ENCODE results near the gene CCL11. TPM values are rescaled to one million over a fixed set of nuclear protein-coding genes. Genes with fewer than 3 reads are reported as not detected.

The CCL11 gene
- total and polyA plus RNA-seq, 11 donors: 0.23 to 43.1 (median 2.4) TPM

DNA sequence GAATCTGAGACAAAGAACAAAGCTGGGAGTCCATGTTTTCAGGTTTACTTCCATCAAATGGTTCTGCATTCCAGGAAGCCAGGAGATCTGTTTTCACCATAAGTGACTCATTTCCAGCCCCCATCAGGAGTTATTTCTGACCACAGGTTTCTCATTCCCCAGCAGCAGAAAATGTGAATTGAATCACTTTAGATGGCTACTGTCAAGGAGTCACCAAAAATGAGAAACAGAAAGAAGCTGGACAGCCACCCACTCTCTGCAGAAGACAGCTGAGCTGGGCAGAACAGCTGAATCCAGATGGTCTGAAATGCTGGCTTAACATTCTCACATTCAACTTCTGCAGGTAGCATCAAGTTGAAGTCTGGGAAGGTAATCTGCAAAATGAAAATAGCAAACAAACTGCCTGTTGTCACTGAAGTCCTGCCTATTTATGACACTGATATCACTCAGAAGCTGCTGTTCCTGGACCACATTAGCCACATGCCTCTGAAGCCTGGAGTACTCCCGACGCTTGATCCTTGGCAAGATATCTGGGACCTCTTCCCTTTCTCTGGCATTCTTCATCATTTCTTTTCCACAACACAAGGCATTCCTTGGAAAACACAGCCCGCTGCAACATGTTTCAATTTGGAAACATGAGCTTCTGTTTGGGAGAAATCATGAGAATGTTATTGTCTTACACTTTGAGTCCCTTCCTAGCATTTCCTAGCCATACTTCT, 15.3 kb downstream of the CCL11 start:
- Histone ChIP-seq H3K36me3 (no peaks in the 10 kb centered on the region), H3K27me3 (no peaks in the 10 kb centered on the region), H3K27ac (peak overlapping the region in 11 of 12 donors; percentile 18 to 64 (median 58)), H3K4me1 (peaks cover 0 to 41% (median 20%) of the 10 kb centered on the region in 12 donors), H3K9me3 (no peaks in the 10 kb centered on the region), H3K4me3 (no peak overlapping the region)
- 34 to 48% (median 47%) methylated on average over 3 of the region's 3 CpGs for WGBS, 4 donors
- DNase-seq: no peak
- peak in 3 of 4 donors; percentile 34 to 90 (median 81) for ATAC-seq
- no peak for TF ChIP-seq POLR2A (IDR thresholded peaks at IDR 0.05)
- TF ChIP-seq, protein P1, sequence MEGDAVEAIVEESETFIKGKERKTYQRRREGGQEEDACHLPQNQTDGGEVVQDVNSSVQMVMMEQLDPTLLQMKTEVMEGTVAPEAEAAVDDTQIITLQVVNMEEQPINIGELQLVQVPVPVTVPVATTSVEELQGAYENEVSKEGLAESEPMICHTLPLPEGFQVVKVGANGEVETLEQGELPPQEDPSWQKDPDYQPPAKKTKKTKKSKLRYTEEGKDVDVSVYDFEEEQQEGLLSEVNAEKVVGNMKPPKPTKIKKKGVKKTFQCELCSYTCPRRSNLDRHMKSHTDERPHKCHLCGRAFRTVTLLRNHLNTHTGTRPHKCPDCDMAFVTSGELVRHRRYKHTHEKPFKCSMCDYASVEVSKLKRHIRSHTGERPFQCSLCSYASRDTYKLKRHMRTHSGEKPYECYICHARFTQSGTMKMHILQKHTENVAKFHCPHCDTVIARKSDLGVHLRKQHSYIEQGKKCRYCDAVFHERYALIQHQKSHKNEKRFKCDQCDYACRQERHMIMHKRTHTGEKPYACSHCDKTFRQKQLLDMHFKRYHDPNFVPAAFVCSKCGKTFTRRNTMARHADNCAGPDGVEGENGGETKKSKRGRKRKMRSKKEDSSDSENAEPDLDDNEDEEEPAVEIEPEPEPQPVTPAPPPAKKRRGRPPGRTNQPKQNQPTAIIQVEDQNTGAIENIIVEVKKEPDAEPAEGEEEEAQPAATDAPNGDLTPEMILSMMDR (IDR thresholded peaks at IDR 0.05): no peak
- intact Hi-C loops (cut with DNase I): loop anchor here in 4 of 10 donors (2.0 to 10.0 kb wide), 4 partner anchors 44 to 66 kb away; partner anchors contain the start of gene CCL2 (in 1 of the 4)

DNA sequence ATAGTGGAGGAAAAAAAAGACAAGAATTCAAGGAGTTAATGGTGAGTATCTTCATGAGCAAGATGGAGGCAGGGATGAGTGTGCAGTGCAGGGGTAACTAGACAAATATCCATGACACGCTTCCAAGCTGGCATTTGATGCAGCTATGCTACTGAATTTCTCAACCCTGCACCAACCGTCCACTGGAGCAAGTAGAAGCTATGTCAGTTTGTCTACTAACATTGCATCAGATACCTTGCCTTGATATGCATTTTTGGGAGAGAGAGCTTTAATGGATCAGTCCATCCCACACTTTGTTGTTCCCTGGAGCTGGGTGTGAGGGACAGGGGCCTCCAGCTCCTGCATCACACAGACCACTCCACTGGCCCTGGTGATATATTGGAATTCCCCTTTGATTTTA, 16.4 kb downstream of the CCL11 start:
- Histone ChIP-seq H3K9me3 (no peaks in the 10 kb centered on the region), H3K27me3 (no peaks in the 10 kb centered on the region), H3K4me3 (no peak overlapping the region), H3K27ac (peak overlapping the region in 3 of 12 donors; percentile 61 to 64 (median 62)), H3K4me1 (peaks cover 0 to 52% (median 30%) of the 10 kb centered on the region in 12 donors), H3K36me3 (no peaks in the 10 kb centered on the region)
- ATAC-seq (no peak), DNase-seq (no peak)
- WGBS, 4 donors: 48 to 93% (median 84%) methylated on average over 2 of the region's 2 CpGs
- intact Hi-C loops (cut with DNase I): loop anchor here in 4 of 10 donors (2.0 to 10.0 kb wide), 4 partner anchors 45 to 67 kb away; partner anchors contain the start of gene CCL2 (in 1 of the 4)
- no peak for TF ChIP-seq POLR2A (IDR thresholded peaks at IDR 0.05)
- TF ChIP-seq, protein P1 (IDR thresholded peaks at IDR 0.05): no peak

DNA sequence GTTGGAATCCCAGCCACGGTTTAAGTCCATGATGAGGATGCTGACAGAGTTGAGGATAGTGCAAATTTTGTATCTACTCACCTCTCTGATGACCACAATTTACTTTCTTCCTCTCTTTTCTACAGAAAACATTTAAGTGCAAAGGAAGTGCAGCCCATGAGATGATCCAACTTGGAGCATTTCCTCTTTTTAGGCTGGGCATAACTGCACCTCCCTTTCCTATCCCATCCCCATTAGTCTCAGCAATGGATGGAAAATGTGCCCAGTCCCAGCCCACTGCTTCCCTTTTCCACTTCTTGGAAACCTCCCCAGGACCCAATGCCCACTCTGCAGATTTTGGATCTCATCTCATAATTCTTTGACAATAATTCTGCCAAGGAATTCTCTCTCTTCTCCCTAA, 17.1 kb downstream of the CCL11 start:
- WGBS, 4 donors: 89 to 95% (median 93%) methylated on average over 1 of the region's 1 CpG
- H3K27me3 ChIP-seq: no peaks in the 10 kb centered on the region
- no peaks in the 10 kb centered on the region for H3K9me3 ChIP-seq
- H3K4me1 ChIP-seq: peaks cover 4 to 58% (median 36%) of the 10 kb centered on the region in 12 donors
- TF ChIP-seq, protein P1 (IDR thresholded peaks at IDR 0.05): no peak
- no peak for TF ChIP-seq POLR2A (IDR thresholded peaks at IDR 0.05)
- intact Hi-C loops (cut with DNase I): loop anchor here in 3 of 10 donors (5.0 to 10.0 kb wide), 3 partner anchors 45 to 68 kb away; partner anchors contain the start of gene CCL2 (in 1 of the 3)
- no peak overlapping the region for H3K4me3 ChIP-seq
- ATAC-seq (no peak), DNase-seq (no peak)
- no peaks in the 10 kb centered on the region for H3K36me3 ChIP-seq
- no peak overlapping the region for H3K27ac ChIP-seq

DNA sequence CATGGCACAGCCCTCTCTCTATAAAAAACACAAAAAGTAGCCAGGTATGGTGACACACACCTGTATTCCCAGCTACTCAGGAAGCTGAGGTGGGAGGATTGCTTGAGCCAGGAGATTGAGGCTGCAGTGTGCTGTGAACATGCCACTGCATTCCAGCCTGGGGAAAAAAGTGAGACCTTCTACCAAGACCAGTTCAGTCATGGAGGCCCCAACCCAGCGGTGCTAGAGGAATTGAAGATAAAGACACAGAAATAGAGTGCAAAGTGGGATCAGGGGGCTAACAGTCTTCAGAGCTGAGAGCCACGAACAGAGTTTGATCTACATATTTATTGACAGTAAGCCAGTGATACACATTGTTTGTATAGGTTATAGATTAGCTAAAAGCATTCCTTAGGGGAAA, 18.1 kb downstream of the CCL11 start:
- DNase-seq (no peak), ATAC-seq (no peak)
- TF ChIP-seq, protein P1 (IDR thresholded peaks at IDR 0.05): no peak
- Histone ChIP-seq H3K27me3 (no peaks in the 10 kb centered on the region), H3K9me3 (no peaks in the 10 kb centered on the region), H3K4me1 (peaks cover 4 to 68% (median 40%) of the 10 kb centered on the region in 12 donors), H3K4me3 (no peak overlapping the region), H3K27ac (no peak overlapping the region), H3K36me3 (no peaks in the 10 kb centered on the region)
- WGBS, 4 donors: 84 to 94% (median 93%) methylated on average over 2 of the region's 2 CpGs
- intact Hi-C loops (cut with DNase I): loop anchor here in 4 of 10 donors (2.0 to 10.0 kb wide), 5 partner anchors 45 to 103 kb away; partner anchors contain the start of gene CCL2 (in 1 of the 4)
